ENCODE results near the gene TLCD4.
"Not testable (repeated sequence)": the region's sequence is repeated elsewhere in the genome, so short reads cannot be mapped to it uniquely, and the experiment has no call there.

TLCD4 gene

DNA sequence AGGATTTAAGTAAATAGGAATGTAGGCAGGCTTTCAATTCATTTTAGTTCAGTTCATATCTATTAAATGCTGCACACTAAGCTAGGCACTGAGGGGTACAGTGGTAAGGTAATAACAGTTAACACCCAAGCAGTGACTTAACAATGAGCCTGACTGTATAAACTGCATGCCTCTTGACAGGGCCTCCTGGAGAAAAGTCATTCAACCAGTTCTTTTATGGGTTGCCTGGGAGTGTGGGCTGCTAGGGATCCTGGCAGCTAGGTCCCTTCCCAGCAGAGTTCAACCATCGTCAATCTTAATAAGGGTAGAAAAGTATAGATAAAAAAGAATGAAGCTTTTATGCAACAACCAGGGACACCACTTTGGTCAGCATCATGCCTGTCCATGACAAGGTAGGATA lies 36.3 kb upstream of the TLCD4 start:
- no peak overlapping the region for H3K4me3 ChIP-seq (ENCODE audit: low read length)
- no peaks in the 10 kb centered on the region for H3K4me1 ChIP-seq (ENCODE audit: control insufficient read depth, insufficient read depth, low read length)
- peaks cover 4% of the 10 kb centered on the region for H3K27me3 ChIP-seq (replicated peaks; ENCODE audit: control insufficient read depth, insufficient read depth, low read length)
- no peaks in the 10 kb centered on the region for H3K36me3 ChIP-seq (ENCODE audit: control insufficient read depth, insufficient read depth, low read length, severe bottlenecking)
- H3K9me3 ChIP-seq (ENCODE audit: control insufficient read depth, low read length), result no peaks in the 10 kb centered on the region
- no peak for DNase-seq (ENCODE audit: low read depth)
- no peak overlapping the region for H3K9ac ChIP-seq (ENCODE audit: low read length)

DNA sequence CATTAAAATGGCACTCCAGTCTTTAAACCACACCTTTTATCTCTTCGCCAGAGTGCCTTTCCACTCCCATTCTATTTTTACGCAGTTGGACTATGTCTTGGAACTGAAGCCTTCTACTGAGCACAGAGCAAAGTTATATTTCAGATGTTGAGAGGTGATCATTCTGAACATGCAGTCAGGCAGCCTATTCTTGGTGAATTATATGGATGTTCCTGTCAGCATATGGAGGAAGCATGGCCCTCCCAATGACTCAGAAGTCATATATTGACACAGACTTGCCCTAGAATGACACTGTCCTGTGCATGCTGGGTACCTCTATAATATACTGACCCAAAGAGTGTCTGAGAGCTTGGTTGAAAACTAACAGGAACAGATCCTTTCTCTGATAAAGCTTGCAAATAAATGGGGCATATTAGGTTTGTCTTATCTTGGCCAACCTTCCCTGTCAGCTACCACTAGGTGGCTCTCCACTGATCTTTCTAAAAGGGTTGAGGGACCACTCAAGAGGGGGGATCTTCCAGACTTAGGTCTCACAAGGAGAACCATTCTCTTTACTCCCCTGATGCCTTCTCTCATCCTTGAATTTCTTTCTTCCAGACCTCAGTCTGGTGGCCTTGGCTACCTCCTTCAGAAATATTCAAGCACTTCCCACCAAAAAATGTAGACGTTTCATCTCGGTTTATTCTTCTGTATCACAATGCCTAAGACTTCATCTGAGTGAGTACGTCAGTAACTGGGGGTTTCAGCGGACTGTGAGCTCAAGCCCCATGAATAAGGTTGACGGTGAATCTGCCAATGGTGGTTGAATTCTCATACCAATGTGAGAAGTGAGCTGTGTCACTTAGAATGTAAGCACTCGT lies 32.6 kb upstream of the TLCD4 start:
- H3K9ac ChIP-seq (ENCODE audit: low read length), result no peak overlapping the region
- no peaks in the 10 kb centered on the region for H3K36me3 ChIP-seq (ENCODE audit: control insufficient read depth, insufficient read depth, low read length, severe bottlenecking)
- H3K4me1 ChIP-seq (ENCODE audit: control insufficient read depth, insufficient read depth, low read length), result peaks cover 21% of the 10 kb centered on the region
- peak; percentile 56 for DNase-seq (ENCODE audit: low read depth)
- no peaks in the 10 kb centered on the region for H3K27me3 ChIP-seq (replicated peaks; ENCODE audit: control insufficient read depth, insufficient read depth, low read length)
- H3K4me3 ChIP-seq (ENCODE audit: low read length), result no peak overlapping the region
- no peaks in the 10 kb centered on the region for H3K9me3 ChIP-seq (ENCODE audit: control insufficient read depth, low read length)

- Histone ChIP-seq H3K4me1 (ENCODE audit: control insufficient read depth, insufficient read depth, low read length) (peaks cover 21% of the 10 kb centered on the region), H3K9me3 (ENCODE audit: control insufficient read depth, low read length) (peaks cover 3% of the 10 kb centered on the region), H3K4me3 (ENCODE audit: low read length) (no peak overlapping the region), H3K9ac (ENCODE audit: low read length) (no peak overlapping the region), H3K27me3 (replicated peaks; ENCODE audit: control insufficient read depth, insufficient read depth, low read length) (no peaks in the 10 kb centered on the region), H3K36me3 (ENCODE audit: control insufficient read depth, insufficient read depth, low read length, severe bottlenecking) (no peaks in the 10 kb centered on the region)
- DNase-seq (ENCODE audit: low read depth), result no peak
Observed at GRCh38 chr1:95085376-95085775, 31.8 kb upstream of the TLCD4 start.

DNA sequence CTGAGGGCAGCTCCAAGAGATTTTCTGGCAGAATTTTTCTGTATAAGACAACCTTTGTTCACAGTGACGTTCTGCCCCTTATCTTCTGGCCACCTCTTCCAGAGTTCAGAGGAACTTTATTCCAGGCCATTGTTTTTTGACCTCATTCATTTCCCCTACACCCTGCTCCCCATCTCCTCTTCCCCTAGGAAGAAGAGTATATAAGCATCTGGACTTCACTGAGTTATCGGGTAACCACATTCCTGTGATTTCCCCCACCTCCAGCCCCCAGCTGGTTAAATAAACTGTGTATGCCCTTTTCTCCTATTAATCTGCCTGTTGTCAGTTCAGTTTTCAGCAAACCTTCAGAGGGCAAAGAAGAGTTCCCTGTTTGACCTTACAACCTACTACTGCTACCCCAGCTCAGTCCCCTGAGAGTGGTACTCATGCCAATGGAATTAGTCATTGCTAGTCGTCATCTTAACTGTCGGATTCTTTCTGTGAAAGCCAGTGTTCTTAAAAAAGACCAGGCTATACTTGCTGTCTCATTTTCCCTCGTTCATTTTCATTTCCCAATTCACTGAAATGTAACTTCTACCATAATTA lies 30.1 kb upstream of the TLCD4 start:
- DNase-seq (ENCODE audit: low read depth), result peak; percentile 87

DNA sequence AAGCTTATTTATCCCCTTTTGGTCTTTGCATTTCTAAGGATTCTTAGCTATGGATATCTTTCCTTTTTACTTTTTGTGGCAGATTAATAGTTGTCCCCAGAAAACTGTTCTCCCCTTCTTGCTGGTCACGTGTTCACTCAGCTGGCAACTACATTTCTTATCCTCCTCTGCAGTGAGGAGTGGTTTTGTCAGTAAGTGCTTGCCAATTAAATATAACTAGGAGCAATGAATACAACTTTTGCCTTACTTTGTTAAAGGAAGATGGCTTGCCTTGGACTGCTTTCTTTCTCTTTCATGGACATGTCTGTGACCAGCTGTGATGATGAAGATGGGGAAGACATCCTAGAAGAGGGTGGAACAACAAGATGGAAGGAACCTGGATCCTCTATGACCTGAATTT lies 28.9 kb upstream of the TLCD4 start:
- H3K9ac ChIP-seq (ENCODE audit: low read length), result no peak overlapping the region
- H3K36me3 ChIP-seq (ENCODE audit: control insufficient read depth, insufficient read depth, low read length, severe bottlenecking), result no peaks in the 10 kb centered on the region
- H3K27me3 ChIP-seq (replicated peaks; ENCODE audit: control insufficient read depth, insufficient read depth, low read length), result no peaks in the 10 kb centered on the region
- DNase-seq (ENCODE audit: low read depth), result no peak
- peaks cover 21% of the 10 kb centered on the region for H3K4me1 ChIP-seq (ENCODE audit: control insufficient read depth, insufficient read depth, low read length)
- H3K4me3 ChIP-seq (ENCODE audit: low read length), result no peak overlapping the region
- H3K9me3 ChIP-seq (ENCODE audit: control insufficient read depth, low read length), result peaks cover 3% of the 10 kb centered on the region

More for the DNA sequence above, 30.1 kb upstream of the TLCD4 start:
- peaks cover 3% of the 10 kb centered on the region for H3K9me3 ChIP-seq (ENCODE audit: control insufficient read depth, low read length)
- no peaks in the 10 kb centered on the region for H3K27me3 ChIP-seq (replicated peaks; ENCODE audit: control insufficient read depth, insufficient read depth, low read length)
- H3K36me3 ChIP-seq (ENCODE audit: control insufficient read depth, insufficient read depth, low read length, severe bottlenecking), result no peaks in the 10 kb centered on the region
- peak overlapping the region; percentile 62 for H3K9ac ChIP-seq (ENCODE audit: low read length)
- peak overlapping the region; percentile 50 for H3K4me3 ChIP-seq (ENCODE audit: low read length)
- peaks cover 21% of the 10 kb centered on the region for H3K4me1 ChIP-seq (ENCODE audit: control insufficient read depth, insufficient read depth, low read length)

DNA sequence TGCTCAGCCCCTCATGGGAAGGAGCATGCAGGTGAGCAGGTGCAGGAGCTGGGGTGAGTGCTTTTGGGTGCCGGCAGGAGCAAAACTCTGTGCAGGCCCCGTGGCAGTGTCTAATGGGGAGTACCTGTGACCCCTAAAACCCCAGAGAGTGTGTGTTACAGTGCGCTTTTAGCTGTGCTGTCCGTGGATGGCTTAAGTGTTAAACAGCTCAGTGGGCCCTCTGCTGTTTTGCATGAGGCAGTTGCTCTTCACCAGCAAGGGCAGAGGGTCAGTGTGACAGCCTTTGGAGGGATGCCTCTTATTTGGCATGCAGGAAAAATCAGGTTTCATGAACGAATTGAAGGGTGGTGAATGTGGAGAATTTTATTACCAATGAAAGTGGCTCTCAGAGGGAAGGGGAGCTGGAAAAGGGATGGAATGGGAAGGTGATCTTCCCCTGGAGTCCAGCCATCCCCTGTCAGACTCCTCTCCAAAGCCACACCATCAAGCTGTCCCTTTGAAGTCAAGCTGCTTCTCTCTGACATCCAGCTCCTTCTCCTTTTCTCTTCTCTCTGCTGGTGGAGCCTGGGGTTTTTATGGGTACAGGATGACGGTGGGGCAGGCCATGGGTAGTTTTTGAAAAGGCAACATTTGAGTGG lies 27.4 kb upstream of the TLCD4 start:
- no peak for DNase-seq (ENCODE audit: low read depth)
- H3K9me3 ChIP-seq (ENCODE audit: control insufficient read depth, low read length), result peaks cover 3% of the 10 kb centered on the region
- H3K27me3 ChIP-seq (replicated peaks; ENCODE audit: control insufficient read depth, insufficient read depth, low read length), result no peaks in the 10 kb centered on the region
- peaks cover 21% of the 10 kb centered on the region for H3K4me1 ChIP-seq (ENCODE audit: control insufficient read depth, insufficient read depth, low read length)
- no peak overlapping the region for H3K9ac ChIP-seq (ENCODE audit: low read length)
- H3K36me3 ChIP-seq (ENCODE audit: control insufficient read depth, insufficient read depth, low read length, severe bottlenecking), result no peaks in the 10 kb centered on the region
- H3K4me3 ChIP-seq (ENCODE audit: low read length), result no peak overlapping the region

GRCh38 chr1:95091290-95091689 lies 25.9 kb upstream of the TLCD4 start:
- not testable (repeated sequence) for H3K9ac ChIP-seq (ENCODE audit: low read length); H3K9me3 ChIP-seq (ENCODE audit: control insufficient read depth, low read length); H3K4me3 ChIP-seq (ENCODE audit: low read length); H3K36me3 ChIP-seq (ENCODE audit: control insufficient read depth, insufficient read depth, low read length, severe bottlenecking); DNase-seq (ENCODE audit: low read depth); H3K27me3 ChIP-seq (replicated peaks; ENCODE audit: control insufficient read depth, insufficient read depth, low read length)
- peaks cover 30% of the 10 kb centered on the region for H3K4me1 ChIP-seq (ENCODE audit: control insufficient read depth, insufficient read depth, low read length)

DNA sequence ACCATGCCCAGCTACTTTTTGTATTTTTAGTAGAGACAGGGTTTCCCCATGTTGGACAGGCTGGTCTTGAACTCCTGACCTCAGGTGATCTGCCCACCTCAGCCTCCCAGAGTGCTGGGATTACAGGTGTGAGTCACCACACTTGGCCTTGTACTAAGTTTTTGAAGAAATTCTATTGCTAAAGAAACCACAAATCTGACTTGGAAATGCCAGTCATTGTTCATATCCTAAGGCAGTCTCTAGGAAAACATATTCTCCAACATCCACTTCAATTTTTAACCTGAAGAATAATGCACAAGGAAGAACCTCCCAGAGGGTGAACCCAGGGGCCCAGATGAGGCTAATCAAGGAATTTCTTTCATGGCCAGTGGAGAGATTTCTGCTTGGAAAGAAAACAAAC lies 24.3 kb upstream of the TLCD4 start:
- not testable (repeated sequence) for H3K9ac ChIP-seq (ENCODE audit: low read length); DNase-seq (ENCODE audit: low read depth)
- H3K4me1 ChIP-seq (ENCODE audit: control insufficient read depth, insufficient read depth, low read length), result peaks cover 24% of the 10 kb centered on the region

GRCh38 chr1:95093296-95093695 lies 23.9 kb upstream of the TLCD4 start:
- no peak for DNase-seq (ENCODE audit: low read depth)

More for the DNA sequence above, 24.3 kb upstream of the TLCD4 start:
- not testable (repeated sequence) for H3K36me3 ChIP-seq (ENCODE audit: control insufficient read depth, insufficient read depth, low read length, severe bottlenecking); H3K9me3 ChIP-seq (ENCODE audit: control insufficient read depth, low read length); H3K4me3 ChIP-seq (ENCODE audit: low read length); H3K27me3 ChIP-seq (replicated peaks; ENCODE audit: control insufficient read depth, insufficient read depth, low read length)

DNA sequence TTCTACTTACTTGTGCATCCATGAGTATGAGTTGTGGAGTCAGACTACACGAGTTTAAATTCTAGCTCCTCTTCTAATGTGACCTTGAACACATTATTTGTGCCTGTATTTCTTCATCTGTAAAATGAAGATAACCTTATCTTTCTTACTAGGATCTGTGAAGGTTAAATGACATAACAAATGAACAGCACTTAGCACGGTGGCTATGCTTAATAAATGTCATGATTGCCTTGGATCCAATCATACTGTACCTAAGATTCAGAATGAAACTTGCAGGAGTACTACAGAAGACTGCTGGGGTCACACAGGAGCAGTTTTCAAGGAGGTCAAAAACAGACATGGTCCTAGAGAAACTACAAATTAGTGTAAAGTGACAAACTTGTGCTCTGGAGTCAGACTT lies 22.2 kb upstream of the TLCD4 start:
- DNase-seq (ENCODE audit: low read depth), result no peak
- H3K4me3 ChIP-seq (ENCODE audit: low read length), result no peak overlapping the region
- H3K9ac ChIP-seq (ENCODE audit: low read length), result no peak overlapping the region
- H3K27me3 ChIP-seq (replicated peaks; ENCODE audit: control insufficient read depth, insufficient read depth, low read length), result no peaks in the 10 kb centered on the region
- H3K4me1 ChIP-seq (ENCODE audit: control insufficient read depth, insufficient read depth, low read length), result peaks cover 18% of the 10 kb centered on the region
- no peaks in the 10 kb centered on the region for H3K36me3 ChIP-seq (ENCODE audit: control insufficient read depth, insufficient read depth, low read length, severe bottlenecking)
- H3K9me3 ChIP-seq (ENCODE audit: control insufficient read depth, low read length), result peaks cover 2% of the 10 kb centered on the region

More at GRCh38 chr1:95093296-95093695, 23.9 kb upstream of the TLCD4 start:
- H3K4me3 ChIP-seq (ENCODE audit: low read length), result no peak overlapping the region
- H3K9ac ChIP-seq (ENCODE audit: low read length), result no peak overlapping the region
- H3K9me3 ChIP-seq (ENCODE audit: control insufficient read depth, low read length), result peaks cover 3% of the 10 kb centered on the region
- peaks cover 22% of the 10 kb centered on the region for H3K4me1 ChIP-seq (ENCODE audit: control insufficient read depth, insufficient read depth, low read length)
- H3K36me3 ChIP-seq (ENCODE audit: control insufficient read depth, insufficient read depth, low read length, severe bottlenecking), result no peaks in the 10 kb centered on the region
- no peaks in the 10 kb centered on the region for H3K27me3 ChIP-seq (replicated peaks; ENCODE audit: control insufficient read depth, insufficient read depth, low read length)

DNA sequence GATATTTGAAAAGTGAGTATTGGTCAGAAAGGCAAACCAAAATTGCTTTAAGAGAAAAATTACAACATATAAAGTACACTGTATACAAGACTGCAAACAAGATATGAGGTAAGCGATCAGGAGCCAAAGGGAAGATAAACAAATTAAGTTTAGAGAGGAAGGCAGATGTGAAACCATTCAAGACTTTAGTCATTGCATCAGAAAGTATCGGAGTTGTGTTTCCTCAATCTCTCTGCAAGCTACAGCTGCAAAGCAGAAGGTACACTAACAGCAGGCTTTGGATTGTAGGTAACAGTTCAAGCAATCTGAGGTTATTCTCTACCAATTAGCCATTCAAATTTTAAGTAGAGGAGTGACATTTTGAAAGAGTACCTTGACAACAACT lies 21.3 kb upstream of the TLCD4 start:
- Histone ChIP-seq H3K9me3 (ENCODE audit: control insufficient read depth, low read length) (no peaks in the 10 kb centered on the region), H3K27me3 (replicated peaks; ENCODE audit: control insufficient read depth, insufficient read depth, low read length) (no peaks in the 10 kb centered on the region), H3K36me3 (ENCODE audit: control insufficient read depth, insufficient read depth, low read length, severe bottlenecking) (no peaks in the 10 kb centered on the region), H3K9ac (ENCODE audit: low read length) (peak overlapping the region; percentile 4), H3K4me1 (ENCODE audit: control insufficient read depth, insufficient read depth, low read length) (peaks cover 18% of the 10 kb centered on the region), H3K4me3 (ENCODE audit: low read length) (peak overlapping the region; percentile 53)
- DNase-seq (ENCODE audit: low read depth), result peak; percentile 34

All from adipocyte (in vitro differentiated cells).